GM21737 (cell line): Measurements from ENCODE around the gene CSAD.

ENCODE experiments used
- ATAC-seq: cut with Tn5 transposase; IDR thresholded peaks from one replicate; pipeline ENCODE4 v1.9.1; 2021; ENCODE audit warnings: mild to moderate bottlenecking, moderate library complexity; ENCODE audit not compliant: unreplicated experiment

The CSAD gene

DNA sequence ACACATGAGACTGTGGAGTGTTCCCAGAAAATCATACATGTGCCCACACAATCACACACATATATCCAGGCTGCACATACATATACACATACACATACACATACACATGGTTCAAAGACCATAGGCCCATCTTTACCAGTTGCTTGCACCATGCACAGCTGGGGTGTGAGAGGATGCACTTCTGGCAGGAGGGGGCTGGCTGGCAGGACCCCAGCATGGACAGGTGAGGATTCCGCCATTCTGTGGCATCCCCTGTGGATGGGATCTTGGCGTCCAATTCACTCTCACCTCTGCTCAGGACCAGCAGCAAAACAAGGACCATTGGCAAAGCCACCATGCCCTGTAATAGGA is 19.4 kb upstream of the CSAD start:
- ATAC-seq = no peak

DNA sequence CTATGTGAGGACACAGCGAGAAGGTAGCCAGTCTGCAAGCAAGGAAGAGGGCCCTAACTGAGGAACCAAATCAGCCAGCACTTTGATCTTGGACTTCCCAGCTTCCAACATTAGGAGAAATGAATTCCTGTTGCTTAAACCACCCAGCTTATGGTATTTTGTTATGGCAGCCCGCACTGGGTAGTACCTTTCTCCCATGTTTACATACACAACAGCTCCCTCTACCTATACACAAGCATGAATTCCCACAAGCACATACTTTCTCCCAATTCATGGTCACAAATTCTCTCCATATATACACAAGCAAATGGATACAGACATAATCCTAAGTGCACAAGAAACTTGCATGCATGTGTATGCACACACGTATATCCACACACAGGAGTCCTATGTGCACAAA is 19.0 kb upstream of the CSAD start:
- ATAC-seq = no peak

DNA sequence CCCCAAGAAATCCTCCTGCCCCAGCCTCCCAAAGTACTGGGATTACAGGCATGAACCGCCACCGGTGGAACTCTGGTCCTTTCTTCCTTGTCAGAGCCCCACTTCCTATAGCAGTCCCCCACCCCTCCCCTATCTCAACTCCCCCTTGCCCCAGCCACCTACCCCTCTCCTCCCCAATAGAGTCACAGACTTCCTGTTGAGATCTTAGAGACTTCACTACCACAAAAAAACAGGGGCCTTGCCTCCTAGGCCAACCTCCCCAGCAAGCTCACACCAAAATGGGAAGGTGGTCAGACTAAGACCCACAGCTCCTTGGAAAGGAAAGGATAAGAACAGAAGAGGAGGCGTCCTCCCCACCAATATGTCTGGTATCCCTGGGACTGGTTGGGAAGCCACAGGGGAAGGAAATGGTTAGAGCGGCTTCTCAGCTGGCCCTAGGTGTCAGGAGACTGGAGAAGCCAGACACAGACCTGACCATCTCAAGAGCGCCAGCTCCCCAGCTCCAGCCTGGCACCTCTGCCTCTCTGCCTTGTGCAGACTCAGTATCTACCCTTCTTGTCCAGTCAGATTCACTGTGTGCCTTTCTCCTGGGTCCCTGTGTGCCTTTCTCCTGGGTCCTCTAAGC is 17.9 kb upstream of the CSAD start:
- ATAC-seq = no peak

DNA sequence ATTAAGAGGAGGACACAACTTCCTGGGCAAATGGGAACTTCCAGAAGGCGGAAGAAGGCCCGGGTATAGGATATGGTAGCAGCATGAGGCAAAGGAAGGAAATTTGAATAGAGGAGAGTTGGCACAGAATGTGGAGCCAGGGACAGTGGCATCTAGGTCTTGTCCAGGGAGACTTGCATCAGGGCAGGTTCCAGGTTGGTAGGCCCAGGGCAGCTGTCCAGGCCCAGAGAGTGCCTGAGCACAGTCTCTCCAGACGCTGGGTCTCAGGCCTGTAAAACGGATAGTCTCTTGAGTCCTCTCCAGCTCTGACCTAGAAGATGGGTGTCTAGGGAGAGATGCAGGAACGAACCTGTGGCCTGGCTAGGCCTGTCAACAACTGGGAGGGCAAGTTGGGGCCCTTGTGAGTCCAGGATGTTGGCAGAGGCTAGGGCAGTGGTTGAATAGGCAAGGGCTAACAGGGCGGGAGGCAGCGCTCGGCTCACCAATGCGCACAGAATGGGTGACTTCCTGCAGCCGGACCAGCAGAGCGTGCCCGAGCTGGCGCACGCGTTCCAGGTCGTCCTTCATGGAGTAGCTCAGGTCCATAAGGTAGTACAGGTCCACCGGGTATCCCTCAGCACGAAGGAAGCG is 16.4 kb upstream of the CSAD start:
- ATAC-seq = no peak

DNA sequence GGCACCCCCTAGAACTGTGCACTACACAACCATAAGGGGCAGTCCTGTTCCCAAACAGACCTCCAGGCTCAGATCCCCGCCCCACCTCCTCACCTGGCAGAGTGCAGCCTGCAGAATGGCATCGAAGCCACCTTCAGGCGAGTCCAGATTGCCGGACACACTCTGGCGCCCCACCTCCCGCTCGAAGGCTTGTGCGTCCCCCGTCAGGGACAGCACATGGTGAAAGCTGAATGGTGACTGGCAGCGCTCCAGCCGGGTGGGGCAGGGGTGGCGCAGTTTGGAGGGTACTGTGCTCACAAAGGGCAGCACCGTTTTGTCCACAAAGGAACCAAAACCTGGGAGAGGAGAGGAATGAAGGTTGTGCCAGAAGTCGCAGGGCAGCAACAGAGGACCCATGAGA is 15.8 kb upstream of the CSAD start:
- no peak for ATAC-seq

DNA sequence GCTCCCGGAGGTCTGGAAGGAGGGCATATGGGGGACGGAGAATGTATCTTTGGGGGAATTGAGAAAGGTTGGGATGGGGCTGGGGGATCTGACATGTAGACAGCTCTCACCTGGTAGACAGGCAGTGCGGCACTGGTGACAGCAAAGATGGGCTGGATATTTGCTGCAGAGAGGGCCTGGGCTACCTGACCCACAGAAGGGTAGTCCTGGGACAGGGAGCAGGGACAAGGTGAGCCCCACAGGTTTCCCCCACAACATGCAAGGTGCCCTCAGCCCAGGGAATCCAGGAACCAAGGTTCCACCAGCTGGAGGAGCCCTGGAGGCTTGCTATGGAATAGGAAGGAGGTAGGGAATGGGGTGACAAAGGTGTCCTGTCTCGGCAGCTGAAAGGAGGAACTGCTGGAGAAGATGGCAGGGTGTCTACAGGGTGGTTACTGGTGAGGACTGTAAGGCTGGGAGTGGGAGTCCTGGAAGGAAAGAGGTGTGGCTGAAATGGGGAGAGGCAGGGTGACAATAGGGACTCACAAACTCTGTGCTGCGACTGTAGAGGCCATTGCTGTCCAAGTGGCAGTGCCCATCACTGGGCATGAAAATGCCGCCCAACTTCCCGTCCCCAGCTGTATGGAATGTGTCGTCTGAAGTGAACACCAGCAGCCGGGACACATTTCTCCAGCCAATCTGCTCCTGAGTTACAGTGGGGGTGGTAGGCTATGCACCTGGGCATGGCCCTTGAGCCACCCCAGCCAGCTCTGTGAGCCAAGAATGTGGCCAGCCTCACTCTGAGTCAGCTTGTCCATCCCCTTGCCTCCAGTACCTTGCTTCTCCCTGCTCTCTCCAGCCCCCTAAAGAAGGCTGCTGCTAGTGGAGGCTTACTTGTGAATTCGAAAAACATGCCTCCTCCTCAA is 15.0 kb upstream of the CSAD start:
- no peak for ATAC-seq

DNA sequence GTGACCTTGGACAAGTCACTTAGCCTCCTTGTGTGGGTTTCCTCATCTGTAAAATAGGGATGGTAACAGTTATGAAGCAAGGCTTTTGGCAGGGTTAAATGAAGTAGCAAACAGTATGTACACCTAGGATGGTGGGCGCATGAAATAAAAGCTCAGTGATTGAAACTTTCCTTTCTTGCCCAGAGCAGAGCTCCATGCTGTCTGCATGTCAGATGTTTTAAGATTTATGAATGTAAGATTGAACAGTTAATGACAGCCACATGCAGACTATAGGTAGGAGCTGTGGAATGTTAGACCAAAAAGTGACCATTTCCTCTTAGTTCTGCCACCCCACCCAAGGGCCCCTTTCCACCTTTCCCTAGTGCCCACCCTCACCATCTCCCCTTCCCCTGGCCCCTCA is 14.2 kb upstream of the CSAD start:
- ATAC-seq = no peak

DNA sequence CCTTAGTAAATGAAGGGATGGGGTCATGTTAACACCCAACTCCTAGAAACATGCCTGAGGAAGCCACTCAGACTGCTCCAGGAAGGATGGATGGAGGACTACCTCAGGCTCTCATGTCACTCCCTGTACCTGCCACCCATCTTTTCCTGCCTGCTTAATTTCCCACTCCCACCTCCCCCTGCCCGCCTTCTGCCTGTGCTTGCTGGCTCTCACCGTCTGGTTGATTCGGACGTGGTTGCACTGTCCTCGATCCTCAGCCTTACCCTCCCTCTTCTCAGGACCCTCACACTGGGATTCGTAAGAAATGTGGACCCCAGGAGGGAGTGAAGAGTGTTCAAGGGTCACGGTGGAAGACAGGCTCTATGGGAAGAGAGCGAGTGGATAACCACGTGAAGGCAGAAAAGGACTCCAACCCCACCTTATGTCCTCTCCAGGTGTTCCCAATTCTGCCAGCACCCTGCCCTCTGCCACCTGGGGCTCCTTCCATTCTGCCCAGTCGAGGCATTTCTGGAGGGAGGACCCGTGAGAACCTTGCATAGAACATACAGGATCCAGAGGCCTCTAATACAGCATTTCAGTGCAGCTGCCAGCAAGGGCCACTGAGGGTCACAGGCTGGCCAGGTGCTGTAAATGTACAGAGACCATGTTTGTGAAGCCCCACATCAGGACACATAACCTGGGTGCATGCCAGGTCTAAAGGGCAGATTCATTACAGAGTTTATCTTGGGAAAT is 13.4 kb upstream of the CSAD start:
- ATAC-seq = no peak

DNA sequence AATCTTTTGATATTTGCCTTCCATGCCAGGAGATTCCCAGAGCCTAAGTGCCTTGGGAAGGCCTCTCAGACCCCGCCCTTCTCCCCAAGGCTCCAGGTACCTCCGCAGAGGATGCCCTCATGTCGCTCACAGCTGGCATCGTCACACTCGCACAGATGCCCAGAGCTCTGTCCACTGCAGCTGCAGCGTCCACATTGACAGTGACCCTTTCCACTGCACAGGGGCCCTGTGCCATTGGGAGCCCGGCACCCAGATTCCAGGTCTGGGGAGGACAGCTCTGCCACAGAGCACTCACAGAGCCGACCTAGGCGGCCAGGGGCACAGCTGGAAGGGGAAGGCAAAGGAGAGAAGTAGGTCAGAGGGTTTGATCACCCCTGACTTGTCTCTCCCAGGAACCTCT is 12.3 kb upstream of the CSAD start:
- ATAC-seq = no peak

DNA sequence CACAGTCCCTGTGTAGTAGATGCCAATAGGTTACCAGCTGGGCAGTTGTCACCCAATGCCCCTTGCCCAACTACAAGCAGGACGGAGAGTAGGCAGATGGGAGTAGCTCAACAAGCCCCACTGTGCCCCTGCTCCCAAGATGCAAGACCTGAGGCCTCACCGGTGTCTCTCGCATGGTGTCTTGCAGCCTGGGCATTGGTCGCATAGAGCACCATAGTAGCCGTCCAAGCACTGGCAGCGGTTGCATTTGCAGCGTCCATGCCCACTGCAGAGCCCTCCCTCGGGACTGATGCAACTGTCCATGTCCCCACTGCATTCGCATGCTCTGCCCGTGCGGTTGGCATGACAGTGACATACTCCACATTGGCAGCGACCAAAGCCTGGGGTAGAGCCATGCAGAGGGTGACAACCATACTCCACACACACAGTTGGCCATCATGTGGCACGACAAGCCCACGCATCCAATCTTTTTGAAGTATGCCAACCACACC is 11.9 kb upstream of the CSAD start:
- no peak for ATAC-seq

DNA sequence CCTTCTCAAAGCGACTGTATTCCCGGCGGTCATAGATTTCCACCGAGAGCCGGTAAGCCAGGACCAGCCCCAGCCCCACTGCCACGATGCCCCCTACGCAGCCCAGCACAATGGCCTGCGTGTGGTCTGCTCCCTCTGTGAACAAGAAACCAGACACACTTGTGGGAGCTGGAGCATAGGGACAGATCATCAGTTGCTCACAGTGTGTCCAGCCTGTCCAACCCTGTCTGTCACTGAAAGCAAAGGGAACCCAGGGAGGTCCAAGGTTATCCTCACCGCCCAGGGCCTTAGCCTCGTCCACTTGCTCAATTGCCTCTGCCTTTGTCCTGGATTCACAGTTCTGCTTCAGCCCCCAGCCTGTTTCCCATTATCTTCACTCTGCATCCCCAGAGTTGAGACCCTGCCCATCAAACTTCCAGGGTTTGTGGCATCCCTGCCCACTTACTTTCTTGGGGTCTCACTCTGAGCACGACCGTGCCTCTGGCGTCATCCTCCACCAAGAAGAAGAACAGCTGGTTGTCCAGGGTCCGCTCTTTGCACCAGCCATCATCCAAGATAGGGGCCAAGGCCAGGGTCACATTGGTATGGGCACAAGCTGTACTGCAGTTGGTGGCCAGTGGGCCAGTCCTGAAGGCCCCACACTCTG is 11.3 kb upstream of the CSAD start:
- ATAC-seq = no peak

DNA sequence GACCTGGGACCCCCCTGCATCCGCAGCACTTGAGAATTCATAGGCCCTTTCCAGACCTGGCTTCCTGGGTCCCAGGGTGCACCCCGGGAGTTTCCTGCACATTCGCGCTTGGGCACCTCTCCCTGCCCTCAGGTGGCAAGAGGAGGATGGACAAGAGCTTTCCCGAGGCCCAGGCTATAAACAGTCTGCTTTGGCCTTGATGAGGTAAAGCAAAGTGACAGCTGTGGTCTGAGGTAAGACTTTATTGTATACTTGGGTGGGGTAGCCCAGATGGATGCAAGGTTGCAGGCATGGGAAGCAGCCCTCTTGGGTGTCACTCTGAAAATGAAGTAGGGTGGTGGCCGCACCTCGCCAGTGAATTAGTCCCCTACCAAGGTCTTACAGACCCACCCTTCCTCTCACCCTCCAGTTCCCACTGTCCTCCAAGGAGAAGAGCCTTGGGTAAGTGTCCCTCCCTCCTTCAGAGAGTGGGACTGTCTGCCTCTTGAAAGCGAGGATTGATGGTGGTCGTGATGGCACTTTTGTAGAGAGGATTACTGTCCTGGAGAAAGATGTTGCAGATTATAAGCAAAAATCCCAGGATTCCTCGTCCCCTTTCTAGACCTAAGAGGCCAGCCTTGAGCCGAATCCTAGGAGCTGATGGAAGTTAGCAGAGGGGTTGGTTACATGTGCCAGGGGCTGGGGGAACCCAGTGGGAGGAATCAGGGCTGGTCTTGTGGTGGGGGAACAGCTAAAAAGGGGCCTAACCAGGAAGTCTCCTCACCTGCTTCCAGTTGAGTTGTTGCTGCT is 10.6 kb upstream of the CSAD start:
- no peak for ATAC-seq

DNA sequence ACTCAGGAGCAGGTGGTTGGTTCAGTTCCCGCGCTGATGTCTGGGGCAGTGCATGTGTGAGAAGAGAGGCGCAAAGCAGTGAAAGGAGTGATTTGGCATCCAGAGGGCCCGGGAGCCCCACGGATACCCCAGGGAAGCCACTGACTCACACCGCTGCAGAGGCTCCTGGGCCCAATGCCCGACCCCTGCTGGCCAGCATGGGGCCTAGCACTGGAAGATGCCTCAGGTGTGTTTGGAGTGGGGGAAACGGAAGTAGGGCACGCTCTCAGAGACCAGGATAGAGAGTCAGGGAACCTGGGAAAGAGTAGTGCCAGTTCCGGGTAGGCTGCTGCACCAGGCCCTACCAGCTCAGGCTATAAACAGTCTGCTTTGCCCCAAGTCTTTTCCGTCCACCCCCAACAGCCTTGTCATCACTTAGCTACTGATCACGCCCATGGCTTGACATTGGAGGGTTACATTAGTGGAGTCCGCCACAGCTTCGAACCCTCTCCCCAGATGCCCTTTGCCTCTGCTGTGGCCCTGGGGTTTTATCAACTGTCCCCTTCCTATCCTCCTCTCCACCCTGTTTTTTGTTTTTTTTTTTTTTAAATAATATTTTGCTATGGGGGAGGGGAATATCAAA is 9.5 kb upstream of the CSAD start:
- ATAC-seq = no peak

DNA sequence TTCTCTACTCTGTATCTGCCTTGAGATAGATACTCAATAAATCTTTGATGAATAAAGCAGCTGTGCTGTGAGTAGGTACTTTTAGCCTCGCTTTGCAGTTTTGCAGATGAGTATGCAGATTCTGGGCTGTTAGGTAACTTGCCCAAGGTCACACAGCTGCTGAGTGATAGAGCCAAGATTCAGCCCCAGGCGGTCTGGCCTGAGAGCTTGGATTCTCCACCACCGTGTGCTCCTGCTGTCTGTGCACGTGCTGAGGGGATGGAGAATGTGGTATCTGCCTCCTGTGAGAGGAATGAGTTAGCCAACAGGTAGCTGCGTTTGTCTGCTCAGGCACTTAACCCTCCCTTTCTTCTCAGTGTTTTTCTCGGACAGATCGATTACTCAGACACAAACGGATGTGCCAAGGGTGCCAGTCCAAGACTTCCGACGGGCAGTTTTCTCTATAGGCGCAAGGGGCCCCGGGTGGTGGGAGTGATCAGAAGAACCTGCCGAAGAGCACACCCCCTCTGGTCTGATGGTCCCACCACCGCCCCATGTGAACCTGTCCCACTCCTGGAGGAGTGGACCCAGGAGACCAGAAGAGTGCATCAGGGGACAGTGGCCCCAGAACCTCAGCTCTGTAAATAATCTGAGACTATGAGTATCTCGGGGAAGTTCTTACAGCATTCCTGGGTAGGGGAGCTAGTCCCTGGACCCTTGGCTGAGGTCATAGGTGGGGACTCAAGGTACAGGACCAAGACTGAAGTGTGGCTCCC is 6.6 kb upstream of the CSAD start:
- no peak for ATAC-seq

DNA sequence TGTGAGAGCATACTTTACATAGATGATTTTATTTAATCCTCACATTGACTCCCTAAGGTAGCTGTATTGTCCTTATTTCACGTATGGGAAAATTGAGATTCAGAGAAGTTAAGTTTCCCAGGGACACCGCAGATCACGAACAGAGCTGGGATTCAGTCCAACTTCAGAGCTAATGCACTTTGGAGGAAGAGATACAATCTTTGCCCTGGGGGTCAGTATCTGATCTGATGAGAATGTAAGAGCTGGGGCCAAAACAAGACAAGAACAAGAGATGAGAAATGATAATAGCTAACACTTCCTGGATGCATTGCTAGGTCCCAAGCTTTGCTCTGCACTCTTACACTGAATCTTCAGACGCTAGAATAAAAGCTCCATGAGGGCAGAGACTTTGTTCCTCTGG is 6.0 kb upstream of the CSAD start:
- no peak for ATAC-seq

DNA sequence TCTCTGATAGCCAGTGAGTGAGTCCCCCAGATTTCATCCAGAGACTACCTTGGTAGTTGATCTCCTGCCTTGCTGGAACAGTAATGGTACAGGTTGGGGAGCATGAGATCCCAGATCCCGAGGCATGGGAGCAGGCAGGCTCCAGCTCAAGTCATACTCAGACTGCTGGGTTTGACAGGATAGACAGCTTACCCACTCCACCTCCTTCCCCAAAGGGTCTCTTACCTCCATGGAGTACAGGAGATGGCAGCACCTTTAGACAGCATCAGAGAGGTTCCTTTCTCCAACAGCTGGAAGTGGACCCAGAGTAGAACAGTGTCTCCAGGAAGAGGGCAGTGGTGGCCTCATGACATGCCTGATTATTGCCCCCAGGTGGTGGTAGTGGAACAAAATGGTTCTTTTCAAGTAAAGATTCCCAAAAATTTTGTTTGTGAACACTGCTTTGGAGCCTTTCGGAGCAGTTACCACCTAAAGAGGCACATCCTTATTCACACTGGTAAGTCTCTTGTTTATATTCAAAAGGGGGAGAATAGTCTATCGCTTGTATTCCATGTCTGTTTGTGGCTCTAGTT is 4.9 kb upstream of the CSAD start:
- no peak for ATAC-seq

DNA sequence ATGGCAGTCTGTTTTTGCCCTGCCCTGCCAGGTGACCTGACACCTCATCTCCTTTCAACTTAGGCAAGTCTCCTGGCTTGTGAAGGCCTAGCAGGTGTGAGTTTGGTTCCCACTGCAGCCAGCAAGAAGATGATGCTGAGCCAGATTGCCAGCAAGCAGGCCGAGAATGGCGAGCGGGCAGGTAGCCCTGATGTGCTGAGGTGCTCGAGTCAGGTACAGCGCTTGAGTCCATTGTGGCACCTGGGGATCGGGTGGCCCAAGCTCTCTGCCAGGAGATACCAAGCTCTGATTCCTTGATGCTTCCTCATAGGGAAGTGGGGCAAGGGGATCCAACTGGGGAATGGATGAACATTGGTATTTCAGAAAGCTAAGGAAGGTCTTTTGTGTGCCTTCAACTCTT is 4.1 kb upstream of the CSAD start:
- ATAC-seq = no peak

DNA sequence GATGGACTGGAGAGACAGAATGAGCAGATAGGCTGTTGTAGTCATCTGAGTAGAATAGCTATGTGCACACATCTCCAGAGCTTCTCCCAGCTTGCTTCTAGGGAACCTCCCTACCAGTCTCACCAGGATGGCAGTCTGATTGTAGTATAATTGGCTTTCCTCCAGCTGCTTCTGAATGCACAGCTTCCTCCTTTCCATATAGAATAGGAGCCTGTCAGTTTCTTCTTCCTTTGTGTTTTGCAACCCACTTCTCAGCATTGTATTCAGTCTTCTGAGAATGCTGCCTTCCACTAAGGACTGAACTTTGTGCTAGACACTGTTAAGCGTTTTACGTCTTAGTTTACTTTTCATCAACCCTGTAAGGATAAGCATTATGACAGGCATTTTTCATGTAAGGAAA is 2.2 kb upstream of the CSAD start:
- ATAC-seq = no peak

DNA sequence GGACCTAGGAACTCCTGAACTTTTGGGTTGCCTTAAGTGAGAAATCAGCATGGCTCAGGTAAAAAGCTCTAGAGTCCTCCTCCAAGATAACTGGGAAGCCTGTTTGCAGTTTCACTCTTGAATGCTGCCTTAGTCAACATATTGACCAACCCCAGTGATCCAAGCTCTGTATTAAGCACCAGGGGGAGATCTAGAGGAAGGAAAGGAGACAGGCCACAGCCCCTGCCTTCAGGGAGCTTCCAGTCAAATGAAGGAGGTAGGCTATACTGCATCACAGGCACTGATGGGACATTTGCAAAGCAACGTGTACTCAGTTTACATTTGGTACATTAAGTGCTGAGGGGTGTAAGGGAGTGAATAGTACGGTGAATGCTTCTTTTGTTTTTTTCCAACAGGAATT is 1.2 kb upstream of the CSAD start:
- no peak for ATAC-seq
